Measurements from ENCODE around the gene RPL13.

The RPL13 gene

DNA sequence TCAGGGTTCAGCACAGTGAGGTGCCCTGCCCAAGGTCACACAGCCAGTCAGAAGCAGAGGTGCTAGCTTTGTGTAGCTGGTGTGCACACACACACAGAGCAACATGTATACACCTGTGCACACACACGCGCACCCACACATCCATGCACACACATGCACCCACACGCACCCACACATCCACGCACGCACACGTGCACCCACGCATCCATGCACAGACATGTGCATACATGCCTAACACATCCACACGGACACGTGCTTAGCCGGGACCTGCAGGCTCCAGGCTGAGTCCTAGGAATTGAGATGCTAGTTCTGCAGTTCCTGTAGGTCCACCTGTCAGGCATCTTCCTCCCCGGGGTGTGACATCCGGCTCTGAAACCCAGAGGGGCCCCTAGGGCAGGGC, 39.9 kb downstream of the RPL13 start:
- no peak for DNase-seq

DNA sequence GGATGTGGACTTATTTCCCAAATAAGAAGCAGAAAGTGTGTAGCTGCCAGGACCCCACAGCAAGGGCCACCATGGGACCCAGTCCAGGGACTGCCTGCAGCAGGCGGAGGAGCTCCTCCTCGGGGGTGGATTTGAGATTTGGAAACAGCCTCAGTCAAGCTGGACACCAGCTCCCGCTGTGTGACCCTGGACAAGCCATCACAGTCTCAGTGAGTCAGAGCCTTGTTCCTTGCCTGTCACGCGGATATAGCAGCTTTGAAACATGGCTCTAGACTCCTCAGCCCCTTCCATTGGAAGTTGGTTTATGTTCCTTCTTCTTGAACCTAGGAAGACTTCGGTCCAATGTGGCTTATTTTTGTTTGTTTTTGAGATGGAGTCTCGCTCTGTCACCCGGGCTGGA, 40.5 kb downstream of the RPL13 start:
- no peak for DNase-seq

DNA sequence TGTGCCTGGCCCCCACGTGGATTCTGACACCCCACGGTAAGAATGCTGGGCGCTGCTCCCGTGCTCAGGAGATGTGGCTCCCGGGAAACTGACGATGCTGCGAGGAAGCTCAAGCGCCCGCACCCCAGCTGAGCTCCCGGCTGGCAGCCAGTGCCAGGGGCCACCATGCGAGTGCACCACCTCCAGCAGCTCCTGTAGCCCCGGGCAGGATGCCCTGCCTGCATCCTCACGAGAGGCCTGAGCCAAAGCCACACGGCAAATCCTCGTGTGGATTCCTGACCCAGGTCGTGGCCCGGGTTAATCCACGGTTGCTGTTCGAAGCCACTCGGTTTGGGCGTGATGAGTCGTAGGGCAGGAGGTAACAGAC, 41.4 kb downstream of the RPL13 start:
- no peak for DNase-seq

DNA sequence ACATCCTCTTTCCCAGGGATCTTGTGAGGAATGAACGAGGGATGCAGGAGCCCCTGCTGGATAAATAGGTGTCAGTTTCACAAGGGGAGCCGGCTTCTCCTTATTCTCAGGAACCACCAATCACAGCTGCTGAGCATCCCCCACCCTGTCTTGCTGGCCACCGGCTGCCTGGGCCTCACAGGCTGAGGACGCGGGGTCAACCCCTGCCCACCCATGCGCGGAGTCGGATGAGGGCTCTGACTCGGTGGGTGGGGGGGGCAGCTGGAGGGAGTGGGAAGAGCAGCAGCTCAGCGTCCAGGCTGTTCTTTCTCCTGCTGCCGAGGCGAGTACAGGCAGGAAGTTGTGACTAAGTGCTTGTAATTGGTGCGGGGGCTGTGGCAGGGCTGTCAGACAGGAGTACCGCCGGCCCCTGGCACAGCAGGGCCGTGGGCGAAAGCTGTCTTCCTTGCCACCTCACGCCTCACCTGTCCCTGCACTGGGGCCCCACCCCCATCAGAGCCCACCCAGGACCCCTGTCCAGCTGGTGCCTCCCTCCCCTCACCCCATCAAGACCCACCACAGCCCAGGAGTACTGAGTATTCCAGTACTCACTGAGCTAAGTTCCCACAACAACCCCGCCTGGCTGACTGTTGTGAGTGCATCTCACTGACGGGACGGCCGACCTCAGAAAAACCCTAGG, 41.9 kb downstream of the RPL13 start:
- no peak for DNase-seq

DNA sequence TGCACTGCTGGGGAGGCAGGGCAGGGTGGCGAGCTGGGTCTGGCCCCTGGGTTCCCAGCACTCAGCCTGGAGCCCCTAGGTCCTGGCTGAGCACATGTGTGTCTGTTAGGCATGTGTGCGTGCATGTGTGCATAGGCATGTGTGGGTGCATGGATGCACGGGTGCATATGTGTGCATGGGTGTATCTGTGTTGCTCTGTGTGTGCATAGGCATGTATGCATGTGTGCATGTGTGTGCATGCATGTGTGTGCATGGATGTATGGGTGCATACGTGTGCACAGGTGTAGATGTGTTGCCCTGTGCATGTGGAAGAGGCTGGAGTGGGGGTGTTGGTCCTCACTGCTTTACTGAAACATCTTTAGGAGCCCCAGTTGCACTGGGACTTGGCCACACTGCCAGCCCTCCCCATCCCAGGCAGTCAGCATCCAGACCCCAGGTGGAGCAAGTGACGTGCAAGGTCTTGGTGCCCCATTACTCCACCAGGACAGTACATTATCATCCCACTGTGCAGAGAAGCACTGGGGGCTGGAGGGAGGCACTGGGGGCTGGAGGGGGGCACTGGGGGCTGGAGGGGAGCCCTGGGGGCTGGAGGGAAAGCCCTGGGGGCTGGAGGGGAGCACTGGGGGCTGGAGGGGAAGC, 42.6 kb downstream of the RPL13 start:
- no peak for DNase-seq

DNA sequence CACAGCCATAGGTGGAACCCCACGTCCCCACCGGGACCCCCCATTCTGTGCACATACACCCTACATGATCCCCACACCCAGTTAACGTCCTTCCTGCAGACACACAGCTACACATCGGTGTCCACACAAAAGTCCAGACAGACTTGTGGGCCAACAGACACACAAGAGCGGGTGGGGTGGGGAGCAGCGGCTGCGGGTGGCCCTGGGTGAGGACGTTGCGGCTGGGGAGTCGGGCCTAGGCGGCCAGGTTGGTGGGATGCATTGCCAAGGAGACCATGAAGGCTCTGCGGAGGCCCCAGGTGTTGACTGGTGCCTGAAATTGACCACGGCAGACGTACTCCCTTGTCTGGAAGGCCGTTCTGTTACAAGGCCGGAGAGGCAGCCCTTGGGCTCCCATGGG, 44.3 kb downstream of the RPL13 start:
- DNase-seq = no peak

DNA sequence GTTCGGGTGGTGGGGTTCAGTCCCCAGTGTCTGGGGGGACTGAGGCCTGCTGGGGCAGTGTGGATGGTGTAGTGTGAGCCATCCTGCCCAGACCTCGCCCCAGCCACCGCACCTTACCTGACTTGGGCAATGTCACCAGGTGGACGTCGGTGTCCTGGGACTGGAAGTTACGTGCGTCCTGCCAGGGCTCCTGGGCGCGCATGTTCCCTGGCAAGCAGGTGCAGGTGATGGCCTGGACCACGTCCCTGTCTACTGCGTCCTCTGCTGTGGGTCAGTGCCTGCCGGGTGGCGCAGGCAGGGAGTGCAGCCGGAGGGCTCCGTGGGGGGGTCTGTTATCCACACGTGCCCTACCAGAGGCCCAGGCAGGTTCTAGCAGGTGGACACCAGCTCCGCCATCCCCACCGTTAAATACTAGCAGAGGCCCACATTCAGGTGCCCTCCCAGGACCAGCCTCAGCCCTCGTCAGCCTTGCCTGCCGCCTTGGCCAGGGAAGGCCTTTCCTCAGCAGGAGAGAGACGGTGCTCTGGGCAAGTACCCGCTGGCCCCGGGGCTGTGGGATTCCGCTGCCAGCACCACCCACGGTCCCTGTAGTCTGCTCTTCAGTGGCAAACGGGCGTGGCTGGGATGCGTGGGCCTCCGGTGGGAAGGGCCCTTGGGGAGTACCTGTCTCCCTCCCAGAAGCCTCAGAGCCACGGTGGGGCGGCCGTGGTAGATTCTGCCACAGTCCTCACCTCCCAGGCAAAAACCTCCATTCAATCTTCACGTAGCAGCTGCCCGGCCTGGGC, 44.9 kb downstream of the RPL13 start:
- DNase-seq = no peak

DNA sequence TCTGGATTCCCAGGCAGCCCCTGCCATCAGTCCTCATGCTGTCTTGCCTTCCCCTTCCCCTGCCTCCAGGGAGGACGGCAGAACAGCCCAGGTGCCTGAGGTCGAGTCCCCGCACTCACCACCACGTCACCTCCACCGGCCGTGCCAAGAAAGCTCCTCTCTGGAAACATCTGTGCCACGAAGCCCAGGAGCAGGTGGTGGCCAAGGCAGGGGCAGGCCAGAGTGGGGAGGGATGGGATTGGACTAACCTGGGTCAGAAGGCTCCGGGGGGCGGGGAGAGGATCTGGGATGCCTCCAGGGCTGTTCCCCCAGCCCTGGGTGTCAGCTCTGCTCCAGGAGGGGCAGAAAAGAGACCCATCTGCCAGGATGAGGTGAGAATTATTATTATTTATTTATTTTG, 45.5 kb downstream of the RPL13 start:
- no peak for DNase-seq

DNA sequence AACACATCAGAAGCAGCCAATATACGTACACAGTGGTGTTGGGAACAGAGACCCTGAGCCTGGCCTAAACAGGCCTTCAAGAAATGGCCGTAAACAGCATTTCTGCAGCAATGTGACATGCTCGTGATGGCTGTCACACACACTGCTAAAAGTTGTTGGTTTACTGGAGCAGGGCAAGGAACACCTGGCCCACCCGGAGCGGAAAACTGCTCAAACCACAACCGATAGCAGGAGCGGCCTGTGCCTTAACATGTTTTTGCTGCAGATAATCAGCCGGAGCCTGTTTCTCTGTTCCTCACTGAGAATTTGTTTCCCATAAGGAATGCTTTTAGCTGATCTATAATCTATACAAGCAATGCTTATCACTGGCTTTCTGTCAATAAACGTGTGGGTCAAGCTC, 47.0 kb downstream of the RPL13 start:
- no peak for DNase-seq

DNA sequence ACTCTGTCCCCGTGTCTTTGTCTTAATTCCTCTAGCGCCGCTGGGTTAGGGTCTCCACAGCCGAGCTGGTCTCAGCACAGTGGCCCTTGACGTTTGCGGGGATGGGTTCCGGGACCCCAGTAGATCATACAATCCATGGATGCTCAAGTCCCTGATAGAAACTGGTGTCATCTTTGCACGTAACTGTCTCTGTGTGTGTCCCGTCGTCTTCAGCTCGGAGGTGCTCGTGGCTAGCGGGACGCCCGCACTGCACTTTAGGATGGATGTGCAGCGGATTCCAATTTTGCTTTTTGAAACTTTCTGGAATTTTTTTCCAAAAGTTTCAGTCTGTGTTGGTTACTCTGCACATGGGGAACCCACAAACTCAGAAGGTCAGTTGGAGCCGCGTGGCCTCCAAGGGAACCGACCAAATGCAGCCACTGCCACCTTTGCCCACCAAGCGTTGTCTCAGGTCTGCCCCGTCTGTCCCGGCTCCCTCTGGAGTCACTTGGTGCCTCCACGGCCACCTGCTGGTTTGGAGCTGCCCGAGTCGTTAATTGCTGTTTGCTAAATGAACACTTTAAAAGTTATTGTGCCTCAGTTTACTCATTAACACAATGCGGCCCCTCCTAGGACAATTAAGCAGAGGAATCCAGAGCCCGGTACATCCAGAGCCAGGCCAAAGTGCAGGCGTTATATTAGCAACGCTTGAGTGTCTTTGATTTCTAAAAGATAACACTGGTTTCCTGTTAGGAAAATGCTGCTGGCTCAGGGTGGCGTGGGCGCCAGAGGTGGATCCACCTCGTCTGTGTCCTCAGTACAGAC, 47.7 kb downstream of the RPL13 start:
- DNase-seq = no peak

DNA sequence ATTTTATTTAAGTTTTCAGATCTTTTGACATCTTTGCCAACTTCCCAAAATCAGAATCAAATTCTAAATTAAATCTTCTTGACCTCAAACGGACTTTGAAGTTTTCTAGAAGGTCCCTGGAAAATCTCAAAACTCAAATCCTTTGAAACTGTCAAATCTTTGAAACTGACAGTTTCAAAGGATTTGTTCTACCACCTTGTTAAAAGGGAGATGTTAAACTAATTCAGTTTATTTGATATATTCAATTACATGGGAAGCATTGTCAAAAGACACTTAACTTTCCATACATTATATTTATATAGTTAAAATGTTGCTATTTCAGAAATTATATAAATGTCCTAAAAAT, 49.6 kb downstream of the RPL13 start:
- no peak for DNase-seq

DNA sequence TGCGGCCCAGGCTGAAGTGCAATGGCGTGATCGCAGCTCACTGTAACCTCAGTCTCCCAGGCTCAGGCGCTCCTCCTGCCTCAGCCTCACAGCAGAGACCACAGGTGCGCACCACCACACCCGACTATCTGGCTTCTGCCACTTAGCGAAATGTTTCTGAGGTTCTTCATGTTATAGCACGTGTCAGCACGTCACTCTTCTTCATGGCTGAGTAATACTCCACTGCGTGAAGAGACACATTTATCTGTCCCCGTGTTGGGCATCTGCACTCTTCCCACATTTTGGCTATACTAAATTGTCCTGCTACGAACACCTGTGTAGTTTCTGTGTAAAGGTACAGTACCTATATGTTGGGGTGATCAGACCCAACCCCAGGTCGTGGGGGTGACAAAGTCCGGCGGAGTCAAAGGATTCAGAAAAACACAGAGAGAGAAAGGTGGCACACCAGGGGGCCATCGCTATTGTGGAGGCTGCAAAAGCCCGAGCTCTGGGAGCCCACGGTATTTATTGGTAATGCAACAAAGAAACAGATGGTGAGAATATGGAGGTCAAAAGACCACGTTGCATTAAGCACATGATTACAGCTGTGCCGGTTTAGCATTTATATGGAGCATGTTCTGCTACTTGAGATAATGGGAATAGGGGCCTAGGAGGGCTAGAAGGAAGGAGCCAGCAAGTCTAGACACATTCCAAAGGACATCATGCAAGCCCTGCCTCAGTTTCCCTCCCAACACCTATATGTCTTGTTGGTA, 52.1 kb downstream of the RPL13 start:
- no peak for DNase-seq

DNA sequence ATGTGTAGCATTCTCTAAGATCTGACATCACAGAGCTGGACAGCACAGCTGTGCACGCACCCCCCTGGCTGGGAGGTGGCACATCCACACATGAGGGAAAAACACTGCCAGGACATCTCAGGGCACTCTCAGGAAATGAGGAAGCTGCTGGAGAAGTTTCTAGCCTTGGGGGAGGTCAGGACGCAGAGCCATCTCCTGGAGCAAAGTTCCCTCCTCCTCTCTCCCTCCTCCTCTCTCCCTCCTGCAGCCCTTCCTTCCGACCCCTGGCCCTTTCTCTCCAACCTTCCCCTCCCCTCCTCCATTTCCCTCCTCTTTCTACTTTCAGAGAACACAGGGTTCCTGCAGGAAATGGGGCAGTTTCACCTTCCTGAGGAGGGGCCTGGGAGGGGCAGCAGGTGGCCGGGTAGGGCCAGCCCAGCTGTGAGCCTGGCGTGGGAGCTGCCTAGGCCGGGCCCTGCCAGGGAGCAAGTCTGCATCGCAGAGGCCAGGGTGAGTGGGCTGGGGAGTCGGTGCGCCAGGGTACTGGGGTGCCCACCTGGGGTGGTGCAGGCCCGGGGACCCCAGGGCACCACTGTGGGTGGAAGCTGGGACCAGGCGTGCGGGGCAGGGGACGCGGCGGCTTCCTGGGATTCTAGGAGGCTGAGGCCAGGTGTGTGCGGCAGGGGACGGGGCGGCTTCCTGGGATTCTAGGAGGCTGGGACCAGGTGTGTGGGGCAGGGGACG, 52.9 kb downstream of the RPL13 start, which contains the start of gene DPEP1:
Gene DPEP1 (plus strand): TSS at position 412 of the 723 bp plus-strand sequence. CDS start 16,769 bp downstream, outside the sequence.
- no peak for DNase-seq

DNA sequence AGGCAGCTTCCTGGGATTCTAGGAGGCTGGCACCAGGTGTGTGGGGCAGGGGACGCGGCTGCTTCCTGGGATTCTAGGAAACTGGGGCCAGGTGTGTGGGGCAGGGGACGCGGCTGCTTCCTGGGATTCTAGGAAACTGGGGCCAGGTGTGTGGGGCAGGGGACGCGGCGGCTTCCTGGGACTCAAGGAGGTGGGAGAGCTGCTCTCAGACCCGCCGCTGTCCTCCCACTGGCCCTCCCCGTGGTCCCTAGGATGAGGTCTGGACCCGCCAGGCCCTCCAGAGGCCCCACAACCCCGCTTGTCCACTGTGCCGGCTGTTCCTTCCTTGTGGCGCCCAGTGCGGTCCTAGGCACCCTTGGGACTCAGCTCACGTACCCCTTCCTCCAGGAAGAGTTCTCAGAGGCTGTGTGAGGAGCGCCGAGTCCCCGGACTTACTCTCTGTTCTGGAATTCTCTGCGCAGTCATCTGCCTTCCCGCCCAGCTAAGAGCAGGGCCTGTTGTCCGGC, 53.5 kb downstream of the RPL13 start:
- DNase-seq = no peak

Measured in DMS153 (cell line).